NCI-H1092 treated with DMSO at 0.1 percent for 48 hours (cell line): ENCODE results near the gene CUBN.

Experiments
- DNase-seq: peaks from one replicate; lab custom pipeline; 2025; lab: John Stamatoyannopoulos, UW

CUBN gene

DNA sequence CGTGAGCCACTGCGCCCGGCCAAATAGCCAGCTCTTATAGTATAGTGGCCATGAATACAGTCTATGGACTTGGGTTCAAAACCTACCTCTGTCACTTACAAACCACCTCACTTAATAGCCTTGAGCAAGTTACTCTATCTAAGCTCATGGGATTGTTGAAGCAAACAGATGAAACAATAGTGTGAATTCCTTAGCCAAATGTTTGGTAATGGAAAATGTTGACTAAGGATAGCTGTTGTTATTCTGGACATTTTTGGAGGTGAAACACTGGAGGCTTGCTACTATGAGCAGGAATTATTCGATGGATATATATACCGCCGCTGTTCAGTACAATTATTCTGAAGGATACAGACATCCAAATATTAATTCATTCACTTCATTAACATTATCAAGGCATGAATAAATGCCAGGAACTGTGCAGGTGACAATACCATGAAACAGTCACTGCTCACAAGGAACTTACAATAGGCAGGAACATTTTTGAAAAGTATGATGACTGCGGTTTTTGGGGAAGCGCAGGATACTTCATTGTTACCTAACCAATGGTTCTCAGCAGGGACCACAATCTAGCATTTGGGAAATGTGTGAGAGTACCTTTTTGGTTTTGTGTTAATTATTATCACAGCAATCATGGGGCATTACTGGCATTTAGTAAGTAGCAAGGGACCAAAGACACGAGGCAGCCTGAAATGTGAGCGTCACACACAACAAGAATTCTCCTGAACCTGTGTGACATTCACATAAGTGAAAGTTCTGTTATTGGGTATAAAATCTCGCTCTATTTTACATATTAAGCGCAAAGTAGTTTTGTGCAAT, 55.7 kb downstream of the CUBN start:
- no peak for DNase-seq

GRCh38 chr10:17068953-17069352, 60.7 kb downstream of the CUBN start:
- no peak for DNase-seq

DNA sequence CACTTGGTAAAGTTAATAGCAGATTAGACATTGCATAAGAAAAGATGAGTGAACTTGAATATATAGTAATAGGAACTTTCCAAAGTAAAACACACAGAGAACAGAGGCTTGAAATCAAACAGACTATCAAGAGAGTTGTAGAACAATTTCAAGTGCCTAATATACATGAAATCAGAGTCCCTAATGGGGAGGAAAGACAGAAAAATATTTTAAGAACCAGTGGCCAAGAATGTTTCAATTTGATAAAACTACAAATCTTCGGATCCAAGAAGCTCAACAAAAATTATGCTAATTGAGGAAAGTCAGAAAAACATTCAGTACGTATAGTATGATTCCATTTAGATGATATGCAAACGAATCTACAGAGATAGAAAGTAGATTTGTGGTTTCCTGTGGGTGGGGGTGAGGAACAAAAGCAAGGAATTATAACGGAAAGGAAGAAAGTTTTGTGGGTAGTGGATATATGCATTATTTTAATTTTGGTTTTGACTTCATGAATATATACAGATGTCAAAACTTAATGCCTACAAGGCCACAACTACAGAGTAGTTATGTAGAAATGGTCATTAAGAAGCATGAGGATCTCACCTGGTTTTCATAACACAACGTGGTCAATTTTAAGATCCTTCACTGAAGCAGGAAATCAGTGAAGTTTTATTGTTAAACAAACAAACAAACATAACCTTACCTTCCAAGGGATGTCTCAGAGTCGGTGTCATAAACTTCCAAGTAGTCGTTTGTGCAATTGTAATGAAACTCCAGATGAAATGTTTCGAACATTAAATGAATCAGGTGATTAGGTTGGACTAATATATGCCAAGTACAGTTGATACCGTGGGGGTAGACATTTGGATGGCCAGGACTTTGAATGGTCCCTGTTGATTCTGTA, 62.0 kb downstream of the CUBN start:
- DNase-seq, result no peak

DNA sequence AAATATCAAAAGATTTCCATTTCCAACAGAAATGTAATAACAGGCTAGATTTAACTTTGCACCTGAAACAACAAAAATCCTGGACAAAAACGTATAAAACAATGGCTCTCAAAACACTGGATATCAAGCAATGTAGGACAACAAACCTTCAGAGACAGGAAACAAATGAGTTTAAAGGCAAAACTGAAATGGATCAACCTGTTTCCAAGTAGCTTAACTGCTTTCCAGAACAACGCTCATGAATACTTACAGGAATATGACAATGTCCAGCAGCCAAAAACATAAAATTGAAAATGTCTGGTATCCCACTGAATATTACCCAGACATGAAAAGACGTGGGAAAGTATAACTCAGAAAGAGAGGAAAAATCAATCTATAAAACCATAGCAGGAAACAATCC, 62.8 kb downstream of the CUBN start:
- no peak for DNase-seq

DNA sequence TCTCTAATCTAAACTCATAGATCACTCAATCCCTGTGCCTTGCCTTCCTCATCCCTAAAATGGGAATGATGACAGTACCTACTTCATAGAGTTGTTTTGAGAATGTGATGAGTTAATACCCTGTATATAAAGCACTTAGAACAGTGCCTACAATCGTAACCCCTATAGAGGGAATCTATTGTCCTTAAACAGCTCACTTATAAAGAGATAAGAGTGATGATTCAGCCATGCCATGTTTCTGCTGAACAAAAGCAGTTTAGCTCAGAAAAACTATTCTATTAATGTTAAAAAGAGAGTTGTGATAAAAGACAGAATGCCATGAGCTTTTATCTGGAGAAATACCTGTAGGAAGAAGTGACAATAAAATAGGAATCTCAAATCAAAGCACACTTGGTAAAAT, 63.6 kb downstream of the CUBN start:
- no peak for DNase-seq

DNA sequence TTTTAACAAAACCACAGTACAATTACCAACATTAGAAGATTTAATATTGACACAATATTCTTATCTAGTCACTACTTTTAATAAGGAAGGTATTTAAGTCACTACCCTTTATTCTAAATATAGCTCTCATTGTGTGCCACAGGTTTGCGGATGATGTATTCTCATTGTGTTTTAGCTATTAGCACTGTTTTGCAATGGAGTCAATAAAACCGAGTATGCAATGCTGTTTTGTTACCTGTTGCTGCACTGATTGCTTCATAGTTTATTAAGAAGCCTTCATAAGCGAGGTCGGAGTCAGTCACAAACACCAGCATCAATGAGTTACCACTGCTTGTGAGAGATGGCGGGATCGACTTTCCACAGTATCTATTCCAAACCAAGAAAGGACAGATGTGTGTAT, 64.3 kb downstream of the CUBN start:
- no peak for DNase-seq

DNA sequence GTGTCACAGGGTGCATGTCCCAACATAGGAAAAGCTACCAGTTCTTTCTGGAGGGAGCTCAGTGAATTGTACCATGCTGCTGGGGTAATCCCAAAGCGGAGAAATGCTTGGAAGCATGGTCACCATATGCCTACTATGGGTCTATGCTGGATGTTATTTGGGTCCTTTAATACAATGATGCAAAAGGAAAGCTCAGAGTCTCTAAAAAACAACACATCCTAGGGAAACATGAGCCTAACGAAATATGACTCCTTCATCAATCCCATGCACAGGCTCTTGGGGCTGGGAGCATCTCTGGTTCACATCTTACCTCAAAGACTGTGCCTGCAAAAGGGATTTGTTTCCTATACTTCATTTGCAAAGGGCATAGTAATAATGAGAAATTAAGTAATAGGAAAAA, 65.2 kb downstream of the CUBN start:
- DNase-seq, result no peak

DNA sequence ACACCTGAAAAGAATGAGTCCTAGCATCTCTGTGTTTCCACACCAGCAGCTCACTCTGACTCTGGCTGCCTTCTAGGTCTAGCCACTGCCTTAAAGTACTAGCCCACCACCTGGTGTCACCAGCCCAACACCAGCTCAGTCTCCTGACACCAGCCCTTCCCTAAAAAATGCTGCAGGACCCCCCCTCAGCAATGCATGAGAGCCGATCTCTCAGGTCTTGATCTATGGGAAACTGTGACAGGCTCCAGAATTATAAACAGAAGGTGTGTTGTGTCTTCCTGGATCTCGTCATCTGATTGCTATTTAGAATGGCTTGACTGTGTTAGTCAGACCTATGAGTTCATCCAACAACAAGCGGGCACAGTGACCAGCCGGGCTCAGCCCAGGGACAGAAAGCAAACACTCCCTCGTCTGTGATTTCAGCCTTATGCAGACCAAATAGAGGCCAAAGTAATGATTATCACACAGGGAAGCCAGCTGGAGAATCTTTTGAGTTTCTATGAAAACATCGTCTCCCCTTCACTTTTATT, 66.6 kb downstream of the CUBN start:
- DNase-seq, result no peak

- no peak for DNase-seq
Measured at GRCh38 chr10:17062493-17062892, 67.1 kb downstream of the CUBN start.

- DNase-seq, result no peak
Measured at GRCh38 chr10:17062009-17062408, 67.6 kb downstream of the CUBN start.

DNA sequence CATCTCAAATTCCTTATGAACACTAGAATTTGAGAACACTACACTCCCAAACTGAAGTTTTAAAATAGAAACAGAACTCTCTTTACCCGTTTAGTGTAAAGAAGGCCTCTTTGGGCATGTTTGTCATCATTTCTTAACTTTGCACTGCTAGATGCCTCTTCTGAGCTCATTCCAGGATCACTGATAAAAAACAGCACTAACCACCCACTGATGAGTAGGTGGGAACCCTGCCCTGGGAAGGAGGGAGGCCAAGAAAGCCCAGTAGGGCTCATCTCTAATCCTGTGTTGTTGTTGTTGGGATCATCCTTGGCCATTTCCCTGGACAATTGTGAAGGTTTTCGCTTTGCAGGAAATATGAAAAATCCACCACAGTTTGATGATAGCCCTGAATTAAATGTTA, 68.2 kb downstream of the CUBN start:
- DNase-seq, result no peak

- DNase-seq, result no peak
Measured at GRCh38 chr10:17060289-17060688, 69.3 kb downstream of the CUBN start.

GRCh38 chr10:17059197-17059688, 70.4 kb downstream of the CUBN start:
- no peak for DNase-seq

DNA sequence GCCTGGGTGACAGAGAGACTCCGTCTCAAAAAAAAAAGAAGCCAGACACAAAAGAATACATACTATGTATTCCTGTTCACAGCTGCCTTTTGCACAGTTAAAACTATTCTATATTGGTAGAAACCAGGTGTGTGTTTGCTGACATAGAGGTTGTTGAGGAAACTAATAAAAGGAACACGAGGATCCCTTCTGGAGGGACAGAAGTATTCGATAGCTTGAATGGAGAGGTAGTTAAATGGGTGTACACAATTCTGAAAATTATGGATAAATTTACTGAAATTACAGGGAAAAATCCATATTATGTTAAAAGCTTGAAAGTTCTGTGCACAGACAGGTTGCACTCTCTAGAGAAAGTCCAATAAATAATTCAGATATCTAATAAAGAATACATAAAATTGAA, 71.5 kb downstream of the CUBN start:
- DNase-seq, result no peak

GRCh38 chr10:17056781-17057428, 72.7 kb downstream of the CUBN start:
- no peak for DNase-seq

DNA sequence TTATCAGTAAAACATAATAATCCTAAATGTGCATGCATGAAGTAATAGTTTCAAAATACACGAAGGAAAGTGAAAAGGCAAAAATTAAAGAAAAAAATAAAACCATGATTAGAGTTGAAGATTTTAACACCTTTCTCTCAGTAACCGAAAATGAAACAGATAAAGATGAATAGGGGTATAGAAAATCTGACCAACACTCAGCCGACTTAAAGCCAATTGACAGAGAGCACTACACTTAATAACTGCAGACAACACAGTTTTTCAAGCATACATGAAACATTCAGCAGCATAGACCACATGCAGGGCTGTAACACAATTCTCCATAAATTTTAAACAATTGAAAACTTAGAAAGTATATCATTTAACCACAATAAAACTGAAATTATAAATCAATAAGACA, 76.1 kb downstream of the CUBN start:
- DNase-seq, result no peak

- DNase-seq, result no peak
Measured at GRCh38 chr10:17053061-17053460, 76.5 kb downstream of the CUBN start.

DNA sequence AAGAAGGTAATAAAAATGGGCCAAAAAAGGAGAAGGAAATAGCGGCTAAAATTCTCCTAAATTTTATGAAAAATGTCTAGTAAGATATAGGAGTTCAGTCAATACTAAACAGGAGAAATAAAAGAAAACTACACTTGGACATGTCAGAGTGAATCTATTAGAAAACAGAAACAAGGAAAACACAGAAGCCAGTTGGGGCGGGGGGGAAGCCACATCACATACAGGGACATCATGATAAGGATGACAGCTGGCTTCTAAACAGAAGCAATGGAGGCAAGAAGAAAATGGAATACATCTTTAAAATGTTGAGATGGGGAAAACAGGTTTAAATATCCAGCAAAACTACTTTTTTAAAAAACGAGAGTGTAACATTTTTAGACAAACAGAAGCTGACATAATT, 77.8 kb downstream of the CUBN start:
- DNase-seq, result no peak

DNA sequence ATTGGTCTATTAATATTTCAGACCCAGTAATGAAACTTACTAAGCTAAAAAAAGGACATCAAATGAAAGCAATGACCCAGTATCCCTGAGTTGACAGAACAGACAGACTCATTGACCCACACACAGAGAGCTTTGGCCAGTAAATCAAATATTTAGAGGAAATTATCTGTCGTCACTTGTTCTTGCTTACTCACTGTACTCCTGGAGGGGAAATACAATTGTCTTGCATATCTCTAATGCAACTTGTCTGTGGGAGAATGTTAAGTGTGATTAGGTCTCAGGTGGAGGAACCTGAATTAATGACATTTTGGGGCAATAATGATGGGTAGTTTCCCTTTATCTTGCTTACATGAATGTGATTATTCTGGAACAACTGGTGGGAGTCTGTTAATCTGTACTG, 80.4 kb downstream of the CUBN start:
- DNase-seq, result no peak

DNA sequence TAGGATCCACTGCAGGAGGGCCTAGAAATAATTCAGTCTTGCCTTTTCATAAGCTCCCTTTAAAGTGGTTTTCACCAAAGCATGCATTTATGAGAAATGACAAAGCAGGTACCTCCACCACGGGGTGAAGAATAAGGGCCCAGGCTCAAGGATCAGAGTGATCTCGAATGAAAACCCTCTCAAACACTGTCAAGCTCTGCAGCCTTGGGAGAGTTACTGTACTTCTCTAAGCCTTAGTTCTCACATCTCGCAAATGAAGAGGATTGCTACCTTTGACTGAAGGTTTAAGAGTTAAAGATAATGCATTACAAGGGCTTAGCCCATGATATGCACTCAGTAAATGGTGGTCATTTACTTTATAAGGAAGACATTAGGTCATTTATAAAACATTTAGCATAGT, 81.7 kb downstream of the CUBN start:
- DNase-seq, result no peak

DNA sequence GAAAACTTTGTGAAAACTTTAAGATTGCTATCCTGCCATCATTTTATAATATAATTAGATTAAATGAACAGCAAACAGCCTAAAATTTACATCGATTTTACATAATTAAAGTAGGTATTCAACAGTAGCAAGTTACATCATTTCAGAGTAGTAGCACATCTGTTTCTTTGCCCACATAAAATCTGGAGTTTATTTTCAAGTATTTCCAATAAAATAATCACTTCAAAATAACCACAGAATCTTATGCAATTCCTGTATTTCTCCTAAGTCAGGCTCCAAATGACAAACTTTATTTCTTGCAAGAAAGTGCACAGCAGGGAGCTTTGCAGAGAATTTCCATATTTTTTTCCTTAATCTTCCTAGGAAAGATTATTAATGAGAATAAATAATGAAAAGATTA, 82.6 kb downstream of the CUBN start:
- no peak for DNase-seq

- no peak for DNase-seq
Measured at GRCh38 chr10:17043586-17043985, 86.0 kb downstream of the CUBN start.
